IMR-90 (cell line): ENCODE measurements around the gene TRAPPC2L. TPM values are rescaled to one million over a fixed set of nuclear protein-coding genes. Genes with fewer than 3 reads are reported as not detected.

ENCODE experiments used
- BHLHE40 ChIP-seq: fragments of 150-350 bp; IDR thresholded peaks from 2 replicates; pipeline ENCODE4 v1.6.1; 2016; ENCODE audit warnings: mild to moderate bottlenecking, low read depth, low read length
- CEBPB ChIP-seq: IDR thresholded peaks from 2 replicates; pipeline ENCODE4 v1.6.1; 2012; ENCODE audit warnings: low read depth, low read length, improper control_type of control experiment
- RAD21 ChIP-seq: IDR thresholded peaks from 2 replicates; pipeline ENCODE4 v1.6.1; 2012; ENCODE audit warnings: low read length, improper control_type of control experiment
- polyA plus RNA-seq, 3 experiments: library from polyadenylated mRNA; depleted of rRNA; stranded (reverse); fragments of >200 nt; gene quantifications; 2 replicates each; pipeline ENCODE4 v1.2.3, GENCODE V29; 2012; ENCODE audit warnings: low replicate concordance in 1 of 3
- total RNA-seq: library from RNA; depleted of rRNA; stranded (reverse); fragments of >200 nt; gene quantifications from 2 replicates; pipeline ENCODE4 v1.2.3, GENCODE V29; 2012; rRNA removed

TRAPPC2L gene
- total and polyA plus RNA-seq, 2 of the 4 experiments (the other 2 are of a cell fraction): 102 to 109 TPM

DNA sequence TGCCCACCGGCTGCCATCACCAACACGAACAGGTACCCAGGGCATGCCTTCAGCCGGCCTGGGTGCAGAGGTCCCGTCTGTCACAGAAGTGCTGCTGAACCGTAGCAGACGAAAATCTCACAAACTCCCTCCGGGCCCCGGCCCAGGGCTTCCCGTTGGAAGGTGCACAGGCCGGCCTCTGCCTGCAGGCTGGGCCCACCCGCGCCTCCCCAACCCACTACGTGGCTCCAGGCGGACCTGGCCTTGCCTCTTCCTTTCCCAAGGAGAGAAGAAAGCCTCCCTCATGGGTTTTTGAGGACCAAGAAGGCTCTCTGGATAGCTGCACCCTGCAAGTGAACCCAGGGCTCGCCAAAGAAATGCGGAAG lies 55.0 kb downstream of the TRAPPC2L start (continued):
- TF ChIP-seq RAD21 (no peak), BHLHE40 (no peak), CEBPB (no peak)

Other genes starting within 250 kb of the TRAPPC2L start
- not detected in 2 replicates for gene IL17C, start 218.6 kb upstream of the TRAPPC2L start, total RNA-seq
- gene IL17C, start 218.6 kb upstream of the TRAPPC2L start, polyA plus RNA-seq (2012; rRNA removed): 0.09 TPM in 1 of 2 replicates, not detected in the other
- gene CYBA, start 206.1 kb upstream of the TRAPPC2L start, total RNA-seq: 65.6 and 90.5 TPM in 2 replicates
- 169 and 228 TPM in 2 replicates for gene CYBA, start 206.1 kb upstream of the TRAPPC2L start, polyA plus RNA-seq (2012; rRNA removed)
- 17.2 and 18.3 TPM in 2 replicates for gene MVD, start 194.0 kb upstream of the TRAPPC2L start, total RNA-seq
- gene MVD, start 194.0 kb upstream of the TRAPPC2L start, polyA plus RNA-seq (2012; rRNA removed): 28.4 and 33.1 TPM in 2 replicates
- gene SNAI3, start 170.6 kb upstream of the TRAPPC2L start, total RNA-seq: not detected in 2 replicates
- gene SNAI3, start 170.6 kb upstream of the TRAPPC2L start, polyA plus RNA-seq (2012; rRNA removed): 0.21 and 0.34 TPM in 2 replicates
- gene RNF166, start 150.7 kb upstream of the TRAPPC2L start, total RNA-seq: 6.9 and 8.1 TPM in 2 replicates
- gene RNF166, start 150.7 kb upstream of the TRAPPC2L start, polyA plus RNA-seq (2012; rRNA removed): 17.4 and 24.1 TPM in 2 replicates
- gene CTU2, start 150.6 kb upstream of the TRAPPC2L start, total RNA-seq: 12.8 and 12.9 TPM in 2 replicates
- gene CTU2, start 150.6 kb upstream of the TRAPPC2L start, polyA plus RNA-seq (2012; rRNA removed): 18.4 and 23.4 TPM in 2 replicates
- gene PIEZO1, start 71.9 kb upstream of the TRAPPC2L start, total RNA-seq: 36.2 and 48.6 TPM in 2 replicates
- 372 and 392 TPM in 2 replicates for gene PIEZO1, start 71.9 kb upstream of the TRAPPC2L start, polyA plus RNA-seq (2012; rRNA removed)
- 3.2 and 4.7 TPM in 2 replicates for gene CDT1, start 53.3 kb upstream of the TRAPPC2L start, total RNA-seq
- 11.8 and 13.2 TPM in 2 replicates for gene CDT1, start 53.3 kb upstream of the TRAPPC2L start, polyA plus RNA-seq (2012; rRNA removed)
- 40.5 and 41.7 TPM in 2 replicates for gene APRT, start 45.2 kb upstream of the TRAPPC2L start, total RNA-seq
- 157 and 209 TPM in 2 replicates for gene APRT, start 45.2 kb upstream of the TRAPPC2L start, polyA plus RNA-seq (2012; rRNA removed)
- 7.2 TPM in 2 replicates for gene GALNS, start 180 bp upstream of the TRAPPC2L start, total RNA-seq
- 30.2 and 32.5 TPM in 2 replicates for gene GALNS, start 180 bp upstream of the TRAPPC2L start, polyA plus RNA-seq (2012; rRNA removed)
- not detected in 2 replicates for gene PABPN1L, start 9.5 kb downstream of the TRAPPC2L start, total RNA-seq
- not detected in 2 replicates for gene PABPN1L, start 9.5 kb downstream of the TRAPPC2L start, polyA plus RNA-seq (2012; rRNA removed)
- not detected in 2 replicates for gene CBFA2T3, start 120.1 kb downstream of the TRAPPC2L start, total RNA-seq
- gene CBFA2T3, start 120.1 kb downstream of the TRAPPC2L start, polyA plus RNA-seq (2012; rRNA removed): not detected in 2 replicates
- 9.5 and 10.6 TPM in 2 replicates for gene ACSF3, start 236.7 kb downstream of the TRAPPC2L start, total RNA-seq
- gene ACSF3, start 236.7 kb downstream of the TRAPPC2L start, polyA plus RNA-seq (2012; rRNA removed): 14.2 and 14.8 TPM in 2 replicates